DMS79 (cell line): ENCODE measurements around the gene PPP2R1B.
"Not testable (repeated sequence)": the region's sequence is repeated elsewhere in the genome, so short reads cannot be mapped to it uniquely, and the experiment has no call there.

Source experiments
- DNase-seq: peaks from one replicate; lab custom pipeline; 2025; lab: John Stamatoyannopoulos, UW

PPP2R1B gene

DNA sequence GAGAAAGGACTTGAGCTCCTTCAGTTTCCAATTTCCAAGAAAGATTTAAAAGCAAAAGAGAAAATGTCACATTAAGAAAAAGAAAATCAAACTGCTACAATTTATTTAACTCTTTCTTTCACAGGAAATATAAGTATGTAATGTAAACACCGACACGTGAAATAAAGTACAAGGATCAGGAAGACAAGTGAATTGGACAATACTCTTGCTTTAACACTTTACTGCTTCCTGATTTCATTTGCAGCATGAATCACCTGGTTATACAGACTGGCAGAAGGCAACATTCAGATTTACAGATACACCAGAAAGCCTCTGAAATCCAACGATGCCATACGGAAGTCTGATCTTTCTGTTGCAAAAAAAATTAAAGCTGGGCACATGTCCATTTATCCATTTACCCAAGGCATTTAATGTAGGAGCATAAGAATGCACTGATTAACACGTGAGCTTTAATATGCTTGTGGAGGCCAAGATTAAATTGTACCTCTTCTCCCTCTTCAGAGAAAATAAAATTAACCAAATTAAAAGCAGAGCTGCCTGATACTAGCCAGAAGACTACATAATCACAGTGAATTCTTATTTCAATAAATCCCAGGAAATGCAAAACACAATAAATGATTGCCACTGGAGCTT is 16.0 kb upstream of the PPP2R1B start:
- no peak for DNase-seq

DNA sequence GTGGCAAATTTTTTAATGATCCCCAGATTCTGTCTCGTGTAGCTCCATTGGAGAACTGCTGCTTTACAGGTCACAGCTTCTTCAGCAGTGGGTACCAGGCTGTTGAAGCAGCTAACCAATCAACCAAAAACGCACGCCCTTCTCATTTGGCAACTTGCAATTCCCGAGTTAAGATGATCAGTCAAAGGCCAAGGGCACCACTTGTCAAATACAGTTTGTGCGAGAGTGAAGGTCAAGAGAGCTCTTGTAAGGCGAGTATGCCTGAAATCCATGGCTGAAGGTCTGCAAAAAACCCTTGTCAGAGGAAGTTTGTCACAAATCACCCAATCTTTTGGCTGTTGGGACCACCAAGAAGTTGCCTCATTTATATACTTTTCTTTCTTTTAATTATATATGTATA is 12.9 kb upstream of the PPP2R1B start:
- no peak for DNase-seq

DNA sequence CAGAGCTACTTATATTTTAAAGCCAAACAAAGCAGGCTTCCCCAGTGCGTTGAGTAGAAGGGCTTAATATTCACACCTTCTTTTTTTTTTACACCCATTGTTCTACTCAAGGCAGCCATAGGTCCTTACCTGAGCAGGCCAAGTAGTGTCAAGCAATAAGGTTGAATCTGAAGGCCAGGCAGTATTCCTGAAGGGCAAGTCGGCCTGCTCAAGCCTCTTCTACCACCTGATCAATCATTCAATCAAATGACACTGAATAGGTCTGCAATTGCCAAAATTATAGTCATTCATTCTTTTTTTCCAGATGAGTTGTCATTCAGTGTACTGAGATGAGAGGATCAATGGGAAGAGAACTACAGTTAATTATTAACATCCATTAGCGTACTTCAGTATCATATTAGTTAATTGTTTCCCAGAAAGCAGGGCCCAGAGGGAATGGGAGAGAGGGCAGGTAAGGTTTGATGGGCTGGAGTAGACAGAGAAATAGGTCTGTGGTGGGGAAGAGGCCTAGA is 11.9 kb upstream of the PPP2R1B start:
- no peak for DNase-seq

DNA sequence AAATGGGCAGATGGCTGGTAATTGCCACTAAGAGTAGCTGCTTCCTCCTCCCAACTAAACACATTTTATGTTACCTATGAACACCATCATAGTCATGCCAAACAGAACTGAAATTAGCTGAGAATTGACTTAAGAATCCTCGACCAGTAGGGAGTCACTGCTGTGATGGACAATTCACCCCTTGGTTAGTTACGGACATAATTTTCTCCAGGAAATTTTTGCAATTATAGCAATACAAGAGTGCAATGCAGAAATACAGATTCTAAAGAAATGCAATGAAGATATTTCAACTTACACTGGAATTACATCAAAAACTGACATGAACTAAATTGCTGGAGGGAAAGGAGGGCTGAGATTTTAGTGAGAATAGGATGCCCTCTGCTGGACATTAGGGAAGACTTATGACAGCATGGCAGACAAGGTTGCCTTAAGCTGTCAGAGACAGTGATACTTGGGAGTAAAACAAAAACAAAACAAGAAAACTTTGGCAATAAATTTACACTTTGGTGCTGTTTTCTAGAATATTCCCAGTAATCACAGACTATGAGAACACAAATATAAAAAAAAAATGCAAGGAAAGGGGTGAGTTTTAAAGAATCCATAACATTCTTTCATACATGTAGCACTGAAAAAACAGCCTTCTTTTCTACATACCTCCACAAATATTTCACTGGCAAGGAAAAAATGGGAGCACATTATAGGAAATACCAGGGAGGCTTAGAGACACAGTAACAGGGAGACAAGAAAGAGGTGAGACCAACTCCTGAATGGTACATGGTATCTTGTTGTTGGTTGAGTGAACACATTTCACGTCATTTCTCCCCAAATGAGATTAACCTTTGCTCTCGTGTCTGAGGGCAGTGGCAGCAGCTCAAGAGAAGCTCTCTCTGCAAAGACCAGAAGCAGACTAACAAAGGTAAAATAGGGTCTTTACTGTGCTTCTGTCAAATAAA is 11.2 kb upstream of the PPP2R1B start:
- peak; percentile 68 for DNase-seq

DNA sequence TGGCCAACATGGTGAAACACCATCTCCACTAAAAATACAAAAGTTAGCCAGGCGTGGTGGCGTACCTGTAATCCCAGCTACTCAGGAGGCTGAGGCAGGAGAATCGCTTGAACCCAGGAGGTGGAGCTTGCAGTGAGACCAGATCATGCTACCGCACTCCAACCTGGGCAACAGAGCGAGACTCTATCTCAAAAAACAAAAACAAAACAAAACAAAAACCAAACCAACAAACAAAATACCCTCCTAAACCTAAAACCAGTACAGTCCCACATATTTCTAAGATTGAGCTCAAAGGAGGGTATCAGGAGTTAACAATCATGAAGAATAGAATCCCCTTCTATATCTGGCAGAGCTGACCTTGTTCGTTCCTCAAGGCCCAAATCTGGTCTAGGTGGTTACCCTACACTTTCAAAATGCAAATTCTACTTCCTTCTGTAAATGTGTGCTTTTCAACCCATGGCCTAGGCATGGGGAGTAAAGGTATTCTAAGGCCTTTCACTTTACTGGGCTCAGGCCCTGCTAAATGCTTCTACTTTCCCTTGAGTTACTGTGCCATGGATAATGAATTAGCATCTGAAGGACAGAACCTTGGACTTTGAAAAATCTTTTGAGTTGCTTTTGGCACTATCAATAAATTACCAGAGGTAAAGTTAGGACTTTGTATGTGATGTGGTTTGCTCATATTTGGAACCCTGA is 10.4 kb upstream of the PPP2R1B start:
- DNase-seq, result no peak

DNA sequence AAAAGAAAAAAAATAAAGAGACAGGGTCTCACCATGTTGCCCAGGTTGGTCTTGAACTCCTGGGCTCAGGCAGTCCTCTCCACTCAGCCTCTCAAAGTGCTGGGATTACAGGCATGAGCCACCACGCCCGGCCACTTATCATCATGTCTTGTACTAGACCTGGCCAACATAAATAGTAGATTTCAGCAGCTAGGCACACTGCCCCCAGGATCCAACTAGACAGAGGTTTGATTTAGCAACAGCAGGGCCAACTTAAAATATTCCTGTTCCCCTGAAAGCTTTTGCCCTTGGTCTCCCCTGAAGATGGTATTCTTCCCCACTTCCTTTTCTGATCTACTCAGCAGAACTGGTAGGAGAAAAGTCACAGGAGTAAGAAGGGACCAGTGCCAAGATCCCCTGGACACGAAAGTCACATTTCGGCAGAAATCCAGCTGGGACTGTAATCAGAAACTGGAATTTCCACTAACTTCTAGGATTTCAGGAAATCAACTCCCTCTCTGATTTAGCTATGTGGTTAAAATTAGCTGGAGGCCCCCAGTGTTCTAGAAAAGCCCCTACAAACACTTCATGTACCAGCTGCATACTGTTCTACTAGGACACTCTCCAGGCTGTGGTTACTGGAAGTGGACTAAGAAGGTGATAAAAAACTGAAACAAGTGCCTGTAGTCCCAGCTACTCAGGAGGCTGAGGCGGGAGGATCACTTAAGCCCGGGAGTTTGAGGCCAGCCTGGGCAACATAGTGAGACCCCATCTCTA is 8.9 kb upstream of the PPP2R1B start:
- DNase-seq, result no peak

DNA sequence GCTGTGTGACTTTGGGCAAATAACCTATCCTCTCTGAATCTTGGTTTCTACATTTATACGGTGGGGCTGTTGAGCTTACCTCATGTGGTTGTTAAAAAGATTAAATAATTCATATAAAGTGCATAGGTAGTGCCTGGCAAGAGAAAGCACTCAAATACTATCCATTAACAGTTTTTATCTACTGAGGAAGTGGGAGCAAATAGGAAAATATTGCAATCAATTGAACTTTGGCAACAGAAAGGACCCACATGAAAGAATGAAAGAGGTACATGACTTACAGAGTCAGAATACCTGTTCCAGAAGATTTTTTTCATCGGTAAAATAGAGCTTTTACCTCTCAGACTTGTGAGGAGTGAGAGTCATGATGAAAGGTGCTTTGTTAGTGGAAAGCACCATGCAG is 6.3 kb upstream of the PPP2R1B start:
- DNase-seq, result no peak

DNA sequence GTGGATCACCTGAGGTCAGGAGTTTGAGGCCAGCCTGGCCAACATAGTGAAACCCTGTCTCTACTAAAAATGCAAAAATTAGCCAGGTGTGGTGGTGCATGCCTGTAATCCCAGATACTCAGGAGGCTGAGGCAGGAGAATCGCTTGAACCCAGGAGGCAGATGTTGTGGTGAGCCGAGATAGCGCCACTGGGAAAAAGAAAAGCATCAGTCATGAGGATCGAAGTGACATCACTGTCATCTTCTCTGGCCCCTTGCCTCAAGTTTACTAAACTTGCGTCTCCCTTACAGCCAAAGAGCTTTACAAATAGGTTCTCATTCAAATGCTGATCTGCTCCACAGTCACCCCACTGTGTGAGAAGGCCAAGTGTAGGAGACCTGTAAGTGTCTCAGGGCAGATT is 5.0 kb upstream of the PPP2R1B start:
- DNase-seq, result not testable (repeated sequence)

DNA sequence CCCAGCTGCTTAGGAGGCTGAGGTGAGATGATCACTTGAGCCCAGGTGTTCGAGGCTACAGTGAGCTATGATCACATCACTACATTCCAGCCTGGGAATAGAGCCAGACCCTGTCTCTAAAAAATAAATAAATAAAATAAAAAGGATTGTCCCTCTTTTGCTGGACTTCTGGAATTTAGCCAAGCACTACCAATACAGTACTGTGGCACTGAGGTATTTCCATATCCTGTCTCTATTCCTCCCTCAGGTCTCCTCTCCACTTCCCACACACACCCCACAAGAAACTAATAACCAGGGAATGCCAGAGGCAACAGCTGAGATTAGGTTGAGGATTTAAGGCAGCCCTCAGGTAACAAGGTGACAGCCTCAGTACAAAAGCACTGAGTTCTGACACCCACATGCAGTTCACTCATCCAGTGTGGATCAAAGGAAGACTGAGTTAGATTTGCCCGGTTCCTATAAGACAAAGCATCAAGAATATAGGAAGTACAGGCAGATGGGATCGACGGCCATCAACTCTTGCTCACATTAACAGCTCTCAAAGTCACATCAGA is 4.5 kb upstream of the PPP2R1B start:
- peak; percentile 36 for DNase-seq

DNA sequence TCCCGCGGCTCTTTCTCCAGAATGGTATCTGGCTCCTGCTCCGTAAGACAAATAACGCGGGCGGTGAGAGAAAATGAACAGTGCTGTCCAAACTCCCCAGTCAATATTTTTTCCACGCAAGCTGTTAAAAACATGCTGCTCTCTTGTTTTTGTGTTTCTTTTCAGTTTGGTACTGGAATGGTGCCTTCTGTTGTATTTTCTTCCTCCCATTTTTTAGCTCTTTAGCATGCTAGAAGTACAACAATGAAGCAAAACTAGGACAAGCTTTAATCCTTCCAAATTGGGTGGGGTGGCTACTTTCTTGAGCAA is 599 bp upstream of the PPP2R1B start:
- DNase-seq, result no peak

DNA sequence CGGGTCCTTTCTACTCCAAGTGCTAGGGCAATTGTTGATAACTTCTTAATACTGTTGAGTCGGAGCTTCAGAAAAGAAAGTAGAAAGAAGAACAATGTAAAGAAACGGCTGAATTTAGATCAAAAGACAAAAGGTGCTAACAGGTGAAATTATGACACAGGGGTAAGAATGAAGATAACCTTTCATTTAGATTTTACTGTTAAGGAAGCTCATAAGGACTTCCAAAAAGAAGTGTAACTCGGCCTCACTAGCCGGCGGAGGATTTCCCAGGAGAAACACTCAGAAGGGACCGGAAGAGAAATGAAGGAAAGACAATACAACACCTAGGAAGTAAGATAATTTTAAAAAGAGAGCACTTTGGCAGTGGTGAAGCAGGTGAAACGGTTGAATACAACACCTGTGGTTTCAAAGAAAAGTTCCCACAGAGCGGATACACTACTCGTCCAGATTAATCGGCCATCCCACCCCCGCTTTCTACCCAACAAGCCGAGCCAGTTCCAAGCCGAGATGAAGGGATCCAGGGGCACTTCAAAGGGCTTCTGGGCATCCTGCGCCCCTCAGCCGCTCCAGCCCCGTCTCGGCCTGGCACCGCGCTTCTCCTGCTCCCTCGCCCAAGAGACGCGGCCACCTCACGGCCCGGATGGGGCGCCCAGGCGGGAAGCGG is 737 bp downstream of the PPP2R1B start:
- no peak for DNase-seq

DNA sequence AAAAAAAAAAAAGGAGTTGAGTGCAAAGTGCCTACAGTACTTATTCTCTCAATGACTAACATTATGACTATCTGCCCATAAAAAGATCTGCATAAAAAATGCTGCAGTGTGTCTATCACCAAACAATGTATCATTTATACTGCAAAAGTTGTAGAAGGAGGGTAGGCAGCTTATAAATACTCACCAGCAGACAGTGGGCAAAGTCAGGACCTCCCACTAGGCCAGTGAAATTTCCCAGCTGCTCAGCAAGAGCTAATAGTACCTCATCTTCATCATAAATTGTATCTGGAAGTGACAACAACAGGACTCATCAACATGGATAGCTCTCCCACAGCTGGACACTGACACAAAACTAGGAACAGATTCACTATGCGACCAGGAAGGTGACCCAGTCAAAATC is 1.6 kb downstream of the PPP2R1B start:
- no peak for DNase-seq

DNA sequence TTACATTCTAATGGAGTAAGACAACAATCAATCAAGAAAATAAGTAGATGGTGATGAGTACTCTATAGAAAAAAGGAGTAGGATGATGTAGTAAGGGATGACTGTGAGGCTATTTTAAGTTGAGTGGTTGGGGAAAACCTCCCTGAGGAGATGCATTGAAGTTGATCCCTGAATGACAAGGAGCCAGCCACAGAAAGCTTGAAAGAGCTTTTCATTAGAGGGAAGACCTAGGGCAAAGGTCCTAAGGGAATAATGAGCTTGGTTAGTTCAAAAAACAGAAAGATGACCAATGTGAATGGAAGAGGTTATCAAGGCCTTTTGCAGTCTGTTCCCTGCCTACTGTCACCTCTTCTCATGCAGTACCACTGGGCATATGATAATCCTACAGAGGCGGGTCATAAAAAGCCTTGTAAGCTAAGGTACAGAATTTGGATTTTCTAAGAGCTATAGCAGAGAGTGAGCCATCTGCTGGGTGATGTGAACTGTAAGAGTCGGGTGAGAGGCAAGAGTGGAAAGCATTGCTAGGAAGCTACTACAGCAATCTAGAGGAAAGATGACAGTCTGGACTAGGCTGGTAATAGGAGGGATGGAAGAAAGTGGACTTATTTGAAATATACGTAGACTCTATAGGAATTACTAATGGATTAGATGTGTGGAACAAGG is 3.1 kb downstream of the PPP2R1B start:
- DNase-seq, result no peak

DNA sequence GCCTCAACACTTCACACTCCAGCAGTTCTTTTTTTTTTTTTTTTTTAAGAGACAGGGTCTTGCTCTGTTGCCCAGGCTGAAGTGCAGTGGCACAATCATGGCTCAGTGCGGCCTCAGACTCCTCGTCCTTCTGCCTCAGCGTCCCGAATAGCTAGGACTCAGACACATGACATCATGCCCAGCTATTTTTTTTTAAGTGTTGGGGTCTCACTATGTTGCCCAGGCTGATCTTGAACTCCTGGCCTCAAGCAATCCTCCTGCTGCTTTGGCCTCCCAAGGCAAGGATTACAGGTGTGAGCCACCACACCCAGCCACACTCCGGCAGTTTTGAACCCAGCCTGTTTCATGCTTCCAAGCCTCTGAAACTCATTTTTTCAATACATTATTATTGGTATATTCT is 3.7 kb downstream of the PPP2R1B start:
- no peak for DNase-seq

DNA sequence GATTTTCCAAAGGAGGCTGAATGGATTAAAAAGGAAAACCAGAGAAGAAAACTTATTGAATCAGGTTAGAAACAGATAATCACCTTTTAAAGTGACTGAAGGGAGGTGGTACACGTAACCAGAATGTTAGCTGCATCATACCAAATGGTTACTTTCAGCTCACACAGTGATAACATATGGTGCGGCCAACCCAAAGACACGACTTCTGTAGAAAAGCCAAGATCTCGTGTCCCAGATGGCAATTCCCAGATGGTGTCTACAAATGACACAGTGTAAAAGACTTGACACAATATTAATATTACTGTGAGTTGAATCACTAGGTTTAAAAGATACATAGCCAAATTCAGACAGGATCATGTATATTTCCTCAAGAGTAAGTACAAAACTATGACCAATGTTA is 5.2 kb downstream of the PPP2R1B start:
- DNase-seq, result no peak

DNA sequence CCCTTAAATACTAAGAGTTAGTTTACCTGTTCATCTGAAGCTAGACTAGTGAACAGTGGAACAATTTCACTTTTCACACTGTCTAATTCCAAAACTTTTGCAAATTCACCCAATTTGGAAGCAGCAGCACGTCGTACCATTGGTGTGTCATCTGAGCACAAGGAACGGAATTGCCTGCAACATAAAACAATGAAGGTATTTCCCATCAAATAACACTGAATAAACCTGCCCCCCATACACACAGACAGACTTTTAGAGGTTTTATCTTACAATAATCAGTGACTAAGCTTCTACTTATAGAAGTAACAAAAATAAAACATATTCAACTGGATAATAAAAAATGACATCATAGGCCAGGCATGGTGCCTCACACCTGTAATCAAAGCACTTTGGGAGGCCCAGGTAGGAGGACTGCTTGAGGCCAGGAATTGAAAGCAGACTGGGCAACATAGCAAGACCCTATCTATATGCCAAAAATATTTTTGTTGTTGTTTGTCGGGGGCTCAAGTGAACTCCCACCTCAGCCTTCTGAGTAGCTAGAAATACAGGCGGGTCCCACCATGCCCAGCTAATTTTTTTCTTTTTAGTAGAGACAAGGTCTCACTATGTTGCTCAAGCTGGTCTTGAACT is 6.3 kb downstream of the PPP2R1B start:
- no peak for DNase-seq

DNA sequence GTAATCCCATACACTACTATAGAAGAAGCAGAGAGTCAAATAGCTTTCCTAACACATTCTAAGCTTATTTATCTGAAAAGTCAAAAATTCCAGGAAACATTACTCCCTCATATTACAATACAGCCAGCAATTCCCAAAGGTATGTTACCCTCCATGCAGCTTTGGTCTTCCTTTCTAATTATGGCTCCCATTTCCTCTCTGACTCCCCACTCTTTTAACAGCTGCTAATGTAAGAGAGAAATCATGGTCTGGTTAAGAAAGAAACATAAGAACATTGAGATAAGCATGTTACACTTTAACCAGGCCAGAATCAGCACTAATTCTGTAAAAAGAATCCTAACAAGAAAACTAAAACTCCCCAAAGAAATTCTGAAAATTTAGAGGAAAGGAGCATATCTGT is 6.8 kb downstream of the PPP2R1B start:
- DNase-seq, result no peak

DNA sequence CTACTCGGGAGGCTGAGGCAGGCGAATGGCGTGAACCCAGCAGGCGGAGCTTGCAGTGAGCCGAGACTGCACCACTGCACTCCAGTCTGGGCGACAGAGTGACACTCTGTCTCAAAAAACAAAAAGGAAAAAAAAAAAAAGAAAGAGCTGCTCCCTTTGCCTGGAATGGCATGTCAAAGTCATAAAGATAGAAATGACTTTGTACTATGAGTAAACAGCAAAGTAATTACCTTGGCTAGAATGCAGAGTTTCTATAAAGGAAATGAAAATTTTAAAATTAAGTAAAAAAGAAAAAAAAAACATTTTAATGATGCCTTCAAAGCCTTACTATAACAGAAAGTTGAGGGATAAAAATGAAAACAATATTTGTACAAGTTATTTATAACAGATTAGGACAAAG is 10.1 kb downstream of the PPP2R1B start:
- no peak for DNase-seq

DNA sequence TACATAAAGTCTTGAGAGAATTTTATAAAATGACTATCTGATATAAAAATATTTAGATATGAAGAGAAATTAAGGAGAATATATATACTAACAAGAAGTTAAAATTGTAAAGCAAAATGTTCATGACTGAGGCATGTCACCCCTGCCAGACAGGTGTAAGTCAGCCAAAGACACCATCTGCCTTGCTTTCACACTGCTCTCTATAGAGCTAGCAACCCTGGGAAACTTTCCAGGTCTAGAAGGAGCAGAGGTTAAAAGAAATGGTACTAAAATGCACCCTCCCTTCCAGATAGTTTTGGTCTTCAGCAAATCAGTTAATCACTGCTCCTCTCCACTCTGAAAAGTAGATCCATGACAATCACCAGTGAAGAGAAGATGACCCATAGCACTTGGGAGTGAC is 16.5 kb downstream of the PPP2R1B start:
- DNase-seq, result no peak
